B cell (primary cell): ENCODE data around the gene SGIP1. TPM values are rescaled to one million over a fixed set of nuclear protein-coding genes. Genes with fewer than 3 reads are reported as not detected.
A peak's percentile ranks its signal among the peaks of the same experiment; 100 is the strongest.

Experiments
- ATAC-seq: fragments of 200-7000 bp; cut with Tn5 transposase; one replicate; pipeline ENCODE4 v1.10.0; 2021; ENCODE audit warnings: low read depth, mild to moderate bottlenecking, moderate number of reproducible peaks, moderate library complexity
- CTCF ChIA-PET: fragments of 350-600 bp; sonication (Branson Sonifier 250); formaldehyde crosslinking; loops from one replicate; lab custom pipeline; 2021; ENCODE audit warnings: antibody characterized with exemption, inconsistent platforms; lab: Charles Lee
- POLR2A ChIA-PET: fragments of 350-600 bp; sonication (Branson Sonifier 250); formaldehyde crosslinking; loops from one replicate; lab custom pipeline; 2021; ENCODE audit warnings: antibody characterized with exemption; lab: Charles Lee
- DNase-seq: peaks from one replicate; pipeline ENCODE4 v3.0.0; 2013
- H2AFZ ChIP-seq: 2 replicates; pipeline ENCODE4 v1.6.1; 2012; ENCODE audit warnings: mild to moderate bottlenecking, low read depth, low read length; ENCODE audit not compliant: insufficient read depth, poor library complexity, severe bottlenecking
- H3K27ac ChIP-seq, 2 donors: 1 replicate in 1 of 2; 2 replicates in 1 of 2; pipeline ENCODE4 v1.5.1; 2012 to 2013; ENCODE audit warnings: low read length in 2 of 2, mild to moderate bottlenecking in 2 of 2, moderate library complexity in 1 of 2
- H3K27me3 ChIP-seq, 4 experiments: fragments of 200-600 bp in 1 of 4; sonication (generic) in 1 of 4; replicated peaks in 1 of 4; 1 replicate in 2 of 4; 2 replicates in 2 of 4; pipeline versions ENCODE4 v1.6.1 to v1.7.0; 2013 to 2016; ENCODE audit warnings: low read length in 3 of 4, mild to moderate bottlenecking in 2 of 4, mixed read lengths in 1 of 4, moderate library complexity in 1 of 4; ENCODE audit not compliant: insufficient read depth in 4 of 4, control insufficient read depth in 3 of 4; ENCODE audit errors: control extremely low read depth in 1 of 4
- H3K36me3 ChIP-seq, 2 experiments: replicated peaks in 1 of 2; 1 replicate in 1 of 2; 2 replicates in 1 of 2; pipeline versions ENCODE4 v1.6.1 to v1.7.1; 2013; ENCODE audit warnings: low read length in 1 of 2; ENCODE audit not compliant: insufficient read depth in 2 of 2, control insufficient read depth in 1 of 2; ENCODE audit errors: control extremely low read depth in 1 of 2, extremely low read depth in 1 of 2
- H3K4me1 ChIP-seq, 2 donors: fragments of 200-600 bp in 1 of 2; sonication (generic) in 1 of 2; 1 replicate in 1 of 2; 2 replicates in 1 of 2; pipeline versions ENCODE4 v1.5.1 to v1.6.1; 2013 to 2017; ENCODE audit warnings: low read length in 2 of 2; ENCODE audit not compliant: control insufficient read depth in 2 of 2, insufficient read depth in 2 of 2
- H3K4me2 ChIP-seq: replicated peaks from 2 replicates; pipeline ENCODE3; 2012; ENCODE audit warnings: mild to moderate bottlenecking, low read depth, low read length; ENCODE audit not compliant: poor library complexity, severe bottlenecking
- H3K4me3 ChIP-seq, 5 experiments: fragments of 200-600 bp in 1 of 5; sonication (generic) in 1 of 5; 1 replicate in 3 of 5; 2 replicates in 2 of 5; pipeline versions ENCODE4 v1.5.1 to v1.7.0; 2011 to 2016; ENCODE audit warnings: low read length in 4 of 5, mild to moderate bottlenecking in 4 of 5, low read depth in 2 of 5, control low read depth in 1 of 5, moderate library complexity in 1 of 5; ENCODE audit not compliant: insufficient read depth in 1 of 5; ENCODE audit errors: control extremely low read depth in 1 of 5, extremely low read depth in 1 of 5
- H3K79me2 ChIP-seq: fragments of 200-600 bp; sonication (generic); one replicate; pipeline ENCODE4 v1.6.0; 2016; ENCODE audit warnings: low read length; ENCODE audit not compliant: control insufficient read depth, insufficient read depth
- H3K9ac ChIP-seq: fragments of 200-600 bp; sonication (generic); 2 replicates; pipeline ENCODE4 v1.6.1; 2017; ENCODE audit warnings: mild to moderate bottlenecking, low read length, moderate library complexity
- H3K9me3 ChIP-seq, 3 donors: one replicate each; pipeline versions ENCODE4 v1.6.1 to v1.7.1; 2013; ENCODE audit warnings: low read length in 2 of 3; ENCODE audit not compliant: control insufficient read depth in 2 of 3, insufficient read depth in 1 of 3; ENCODE audit errors: control extremely low read depth in 1 of 3
- H4K20me1 ChIP-seq: 2 replicates; pipeline ENCODE4 v1.6.0; 2012; ENCODE audit warnings: mild to moderate bottlenecking, low read length; ENCODE audit not compliant: insufficient read depth, control insufficient read depth, poor library complexity, severe bottlenecking
- H3K27ac Mint-ChIP-seq: one replicate; pipeline ENCODE4 v1.8.0; 2021; ENCODE audit warnings: mixed read lengths
- H3K27me3 Mint-ChIP-seq: one replicate; pipeline ENCODE4 v1.8.0; 2021; ENCODE audit warnings: mixed read lengths
- H3K4me1 Mint-ChIP-seq: one replicate; pipeline ENCODE4 v1.8.0; 2021; ENCODE audit warnings: mixed read lengths
- H3K4me3 Mint-ChIP-seq: one replicate; pipeline ENCODE4 v1.8.0; 2021; ENCODE audit warnings: mixed read lengths
- H3K9me3 Mint-ChIP-seq: one replicate; pipeline ENCODE4 v1.8.0; 2022; ENCODE audit warnings: mixed read lengths; ENCODE audit not compliant: insufficient read depth
- CTCF ChIP-seq: fragments of 200-600 bp; IDR thresholded peaks from one replicate; pipeline ENCODE4 v1.8.0; 2022; ENCODE audit warnings: antibody characterized with exemption, mild to moderate bottlenecking
- EZH2 ChIP-seq: IDR thresholded peaks from 2 replicates; pipeline ENCODE4 v1.6.1; 2012; ENCODE audit warnings: borderline replicate concordance, low read depth, mild to moderate bottlenecking, moderate library complexity, low read length; ENCODE audit not compliant: insufficient read depth, poor library complexity, severe bottlenecking
- WGBS: methylation state at CpG from one replicate; pipeline ENCODE4 v1.1.5; 2013; ENCODE audit warnings: missing lambda C conversion rate; ENCODE audit not compliant: insufficient coverage; 5-methylcytosine and 5-hydroxymethylcytosine counted together
- intact Hi-C: fragments of 100-400 bp; cut with micrococcal nuclease; formaldehyde crosslinking; loops from one replicate; pipeline ENCODE4 v1.10.0; 2022
- polyA plus RNA-seq: library from polyadenylated mRNA; depleted of rRNA; stranded (reverse); fragments of >200 nt; gene quantifications from 2 replicates; pipeline ENCODE4 v1.2.3, GENCODE V29; 2012
- total RNA-seq, 2 donors: library from RNA; stranded (reverse); fragments of 120-200 nt in 1 of 2; gene quantifications; 1 replicate in 1 of 2; 2 replicates in 1 of 2; pipeline versions ENCODE4 v1.2.3 to v1.2.4, GENCODE V29; 2013 to 2022

SGIP1 gene
- total and polyA plus RNA-seq, 2 donors (not counting 1 experiment from before 2014, with no cell fraction given), result not detected

- WGBS, result 100% methylated on average over 1 of the region's 2 CpGs
- DNase-seq (no peak), ATAC-seq (no peak)
- no peak overlapping the region for H3K9ac ChIP-seq
- H3K9me3 Mint-ChIP-seq, result no peaks in the 10 kb centered on the region
- no peak for TF ChIP-seq CTCF
- no peak for TF ChIP-seq EZH2
- peaks cover 10 to 11% of the 10 kb centered on the region in 2 donors for H3K4me1 ChIP-seq
- H3K27ac Mint-ChIP-seq, result no peak overlapping the region
- H3K4me3 ChIP-seq, result no peak overlapping the region
- H3K4me1 Mint-ChIP-seq, result peaks cover 12% of the 10 kb centered on the region
- H3K4me3 Mint-ChIP-seq, result no peak overlapping the region
- no peaks in the 10 kb centered on the region for H3K36me3 ChIP-seq
- H3K27me3 Mint-ChIP-seq, result no peaks in the 10 kb centered on the region
- ChIA-PET CTCF (interaction anchor here (2.1 to 8.0 kb wide), 2 partner anchors 388 to 392 kb away, joined by 5 to 146 read pairs; no protein-coding TSS in a partner anchor), POLR2A (no interaction called here)
- intact Hi-C loops, result no loop called here
- no peaks in the 10 kb centered on the region for H4K20me1 ChIP-seq
- H3K79me2 ChIP-seq, result no peaks in the 10 kb centered on the region
- no peak overlapping the region for H3K4me2 ChIP-seq
- no peak overlapping the region for H2AFZ ChIP-seq
- H3K27ac ChIP-seq, result no peak overlapping the region
- no peaks in the 10 kb centered on the region for H3K27me3 ChIP-seq
- no peaks in the 10 kb centered on the region for H3K9me3 ChIP-seq
Measured at GRCh38 chr1:66761221-66761620, 227.3 kb downstream of the SGIP1 start.

GRCh38 chr1:66764994-66765578, 231.1 kb downstream of the SGIP1 start:
- ChIA-PET POLR2A (no interaction called here), CTCF (interaction anchor here (0.6 to 8.0 kb wide), 16 partner anchors 9 to 736 kb away, joined by 3 to 146 read pairs (median 4); partner anchors contain the start of gene DYNLT5)
- Histone ChIP-seq H3K4me3 (no peak overlapping the region), H3K79me2 (no peaks in the 10 kb centered on the region), H3K4me1 (no peaks in the 10 kb centered on the region), H3K4me2 (no peak overlapping the region), H3K36me3 (no peaks in the 10 kb centered on the region), H3K9me3 (no peaks in the 10 kb centered on the region), H3K9ac (no peak overlapping the region), H3K27me3 (no peaks in the 10 kb centered on the region), H3K27ac (no peak overlapping the region), H2AFZ (no peak overlapping the region), H4K20me1 (no peaks in the 10 kb centered on the region)
- no peaks in the 10 kb centered on the region for H3K9me3 Mint-ChIP-seq
- no CpG with 5 or more reads among the region's 3 CpGs for WGBS
- no peak overlapping the region for H3K4me3 Mint-ChIP-seq
- intact Hi-C loops, result loop anchor here (1.0 to 2.0 kb wide), 3 partner anchors 231 to 736 kb away; no protein-coding TSS in a partner anchor
- no peaks in the 10 kb centered on the region for H3K4me1 Mint-ChIP-seq
- ATAC-seq (peak; percentile 41), DNase-seq (peak; percentile 61)
- H3K27me3 Mint-ChIP-seq, result no peaks in the 10 kb centered on the region
- H3K27ac Mint-ChIP-seq, result no peak overlapping the region
- no peak for TF ChIP-seq EZH2
- peak; percentile 88 for TF ChIP-seq CTCF
